Neural cell (in vitro differentiated cells): ENCODE data around the gene TRIM4.

Source experiments
- EZH2 ChIP-seq: fragments of 200-600, 300-800 bp; shearing (Covaris generic), sonication (generic); IDR thresholded peaks from 2 replicates; pipeline ENCODE4 v1.6.1; 2014; ENCODE audit warnings: antibody characterized with exemption, low read length, borderline replicate concordance, mild to moderate bottlenecking; ENCODE audit not compliant: insufficient read depth, poor library complexity, severe bottlenecking
- POLR2AphosphoS5 ChIP-seq: IDR thresholded peaks from 2 replicates; pipeline ENCODE4 v1.6.1; 2012
- REST ChIP-seq: IDR thresholded peaks from 2 replicates; pipeline ENCODE4 v1.6.1; 2012; ENCODE audit warnings: borderline replicate concordance
- TAF1 ChIP-seq: IDR thresholded peaks from 2 replicates; pipeline ENCODE4 v1.6.1; 2012; ENCODE audit warnings: low read depth

- no peak for TF ChIP-seq EZH2
- no peak for TF ChIP-seq TAF1
- no peak for TF ChIP-seq POLR2AphosphoS5
- no peak for TF ChIP-seq REST
These were observed 42.8 kb downstream of the TRIM4 start for GRCh38 chr7:99876491-99876890.
